NB4 (cell line): ENCODE measurements around the gene AFF3.

Source experiments
- DNase-seq: peaks from one replicate; pipeline ENCODE4 v3.0.0; 2010; ENCODE audit warnings: low read depth
- H3K4me3 ChIP-seq: one replicate; pipeline ENCODE4 v1.5.1; 2011; ENCODE audit warnings: mild to moderate bottlenecking, low read depth, low read length, moderate library complexity
- CTCF ChIP-seq: IDR thresholded peaks from one replicate; pipeline ENCODE4 v1.5.1; 2012; ENCODE audit warnings: low read depth, low read length
- MAX ChIP-seq: IDR thresholded peaks from 2 replicates; pipeline ENCODE4 v1.6.1; 2011; ENCODE audit warnings: low read depth, low read length
- MYC ChIP-seq: IDR thresholded peaks from 2 replicates; pipeline ENCODE4 v1.6.1; 2011; ENCODE audit warnings: low read depth, low read length
- POLR2A ChIP-seq: IDR thresholded peaks from 2 replicates; pipeline ENCODE4 v1.6.1; 2011; ENCODE audit warnings: mild to moderate bottlenecking; ENCODE audit not compliant: insufficient read length; ENCODE audit errors: extremely low read depth

The AFF3 gene

GRCh38 chr2:99626158-99626557, 516.2 kb downstream of the AFF3 start:
- DNase-seq, result no peak
- TF ChIP-seq CTCF (no peak), MYC (no peak), POLR2A (no peak), MAX (no peak)
- H3K4me3 ChIP-seq, result no peak overlapping the region

- no peak for DNase-seq
- H3K4me3 ChIP-seq, result no peak overlapping the region
- TF ChIP-seq MYC (no peak), MAX (no peak), POLR2A (no peak), CTCF (no peak)
Observed at GRCh38 chr2:99624677-99625076, 517.7 kb downstream of the AFF3 start.

GRCh38 chr2:99623613-99624012, 518.8 kb downstream of the AFF3 start:
- no peak overlapping the region for H3K4me3 ChIP-seq
- DNase-seq, result no peak
- TF ChIP-seq MYC (no peak), CTCF (no peak), POLR2A (no peak), MAX (no peak)

GRCh38 chr2:99623035-99623434, 519.4 kb downstream of the AFF3 start:
- H3K4me3 ChIP-seq, result no peak overlapping the region
- TF ChIP-seq CTCF, result no peak
- no peak for TF ChIP-seq MYC
- TF ChIP-seq POLR2A, result no peak
- TF ChIP-seq MAX, result no peak
- DNase-seq, result no peak

- H3K4me3 ChIP-seq, result no peak overlapping the region
- no peak for DNase-seq
- TF ChIP-seq POLR2A (no peak), MYC (no peak), MAX (no peak), CTCF (no peak)
Observed at GRCh38 chr2:99622534-99622933, 519.9 kb downstream of the AFF3 start.

GRCh38 chr2:99621774-99622173, 520.6 kb downstream of the AFF3 start:
- H3K4me3 ChIP-seq, result no peak overlapping the region
- no peak for TF ChIP-seq POLR2A
- DNase-seq, result no peak
